ENCODE measurements around the gene STK17B. TPM values are rescaled to one million over a fixed set of nuclear protein-coding genes. Genes with fewer than 3 reads are reported as not detected.
A peak's percentile ranks its signal among the peaks of the same experiment; 100 is the strongest.

The STK17B gene
- polyA plus RNA-seq = 10 to 100 TPM in 1 of 3 donors, 1 to 10 TPM in 2; 2.7 to 18.9 (median 8.7) TPM

GRCh38 chr2:196171248-196171871, at the start of gene STK17B:
Gene STK17B, minus strand, starts transcription at chr2:196171578. Its CDS starts 8,195 bp downstream, at chr2:196163383.
- 1% methylated on average over 55 to 72 of the region's 72 CpGs for WGBS, 3 donors
- peak within 1 kb of the TSS; percentile 41 for H3K27ac ChIP-seq (ENCODE audit: low read depth, low read length)

GRCh38 chr2:196220671-196221070, 49.3 kb upstream of the STK17B start:
- no peak overlapping the region for H3K27ac ChIP-seq (ENCODE audit: low read depth, low read length)
- WGBS, 3 donors = 77 to 83% (median 82%) methylated on average over 4 of the region's 4 CpGs

- 31 to 57% (median 45%) methylated on average over 3 of the region's 3 CpGs for WGBS, 3 donors
- no peak overlapping the region for H3K27ac ChIP-seq (ENCODE audit: low read depth, low read length)
Observed at GRCh38 chr2:196219671-196220070, 48.3 kb upstream of the STK17B start.

- no peak overlapping the region for H3K27ac ChIP-seq (ENCODE audit: low read depth, low read length)
- WGBS, 3 donors = 85 to 88% (median 87%) methylated on average over 1 of the region's 1 CpG
Observed at GRCh38 chr2:196218106-196218505, 46.7 kb upstream of the STK17B start.

- H3K27ac ChIP-seq (ENCODE audit: low read depth, low read length) = no peak overlapping the region
- WGBS, 3 donors = 80 to 91% (median 87%) methylated on average over 4 of the region's 4 CpGs
Observed at GRCh38 chr2:196217116-196217515, 45.7 kb upstream of the STK17B start.

GRCh38 chr2:196215376-196215775, 44.0 kb upstream of the STK17B start:
- WGBS, 3 donors = 86 to 94% (median 93%) methylated on average over 6 of the region's 6 CpGs
- no peak overlapping the region for H3K27ac ChIP-seq (ENCODE audit: low read depth, low read length)

- H3K27ac ChIP-seq (ENCODE audit: low read depth, low read length) = no peak overlapping the region
Observed at GRCh38 chr2:196214156-196214555, 42.8 kb upstream of the STK17B start.

- H3K27ac ChIP-seq (ENCODE audit: low read depth, low read length) = no peak overlapping the region
- WGBS, 3 donors = 69 to 82% (median 79%) methylated on average over 3 of the region's 3 CpGs
Observed at GRCh38 chr2:196213252-196213980, 42.0 kb upstream of the STK17B start.

- no peak overlapping the region for H3K27ac ChIP-seq (ENCODE audit: low read depth, low read length)
- 69 to 72% (median 71%) methylated on average over 1 of the region's 1 CpG for WGBS, 3 donors
Observed at GRCh38 chr2:196208915-196209314, 37.5 kb upstream of the STK17B start.

GRCh38 chr2:196206804-196207203, 35.4 kb upstream of the STK17B start:
- no peak overlapping the region for H3K27ac ChIP-seq (ENCODE audit: low read depth, low read length)
- 70 to 88% (median 79%) methylated on average over 1 of the region's 1 CpG for WGBS, 3 donors

GRCh38 chr2:196205881-196206435, 34.6 kb upstream of the STK17B start:
- no peak overlapping the region for H3K27ac ChIP-seq (ENCODE audit: low read depth, low read length)

GRCh38 chr2:196205011-196205766, 33.8 kb upstream of the STK17B start:
- 66 to 79% (median 75%) methylated on average over 5 of the region's 5 CpGs for WGBS, 3 donors
- H3K27ac ChIP-seq (ENCODE audit: low read depth, low read length) = no peak overlapping the region

GRCh38 chr2:196201229-196202009, 30.0 kb upstream of the STK17B start:
- H3K27ac ChIP-seq (ENCODE audit: low read depth, low read length) = no peak overlapping the region
- 65 to 74% (median 72%) methylated on average over 5 of the region's 5 CpGs for WGBS, 3 donors

- no peak overlapping the region for H3K27ac ChIP-seq (ENCODE audit: low read depth, low read length)
- WGBS, 3 donors = 83 to 95% (median 94%) methylated on average over 2 of the region's 2 CpGs
Observed at GRCh38 chr2:196200557-196200956, 29.2 kb upstream of the STK17B start.

GRCh38 chr2:196195758-196196157, 24.4 kb upstream of the STK17B start:
- no peak overlapping the region for H3K27ac ChIP-seq (ENCODE audit: low read depth, low read length)
- WGBS, 3 donors = 75 to 87% (median 86%) methylated on average over 4 of the region's 4 CpGs

- no peak overlapping the region for H3K27ac ChIP-seq (ENCODE audit: low read depth, low read length)
- WGBS, 3 donors = 48 to 66% (median 50%) methylated on average over 5 of the region's 5 CpGs
Observed at GRCh38 chr2:196195302-196195701, 23.9 kb upstream of the STK17B start.

GRCh38 chr2:196191541-196191940, 20.2 kb upstream of the STK17B start:
- WGBS, 3 donors = 97 to 99% (median 98%) methylated on average over 1 of the region's 1 CpG
- H3K27ac ChIP-seq (ENCODE audit: low read depth, low read length) = no peak overlapping the region

- 49 to 93% (median 89%) methylated on average over 2 of the region's 2 CpGs for WGBS, 3 donors
- H3K27ac ChIP-seq (ENCODE audit: low read depth, low read length) = no peak overlapping the region
Observed at GRCh38 chr2:196187898-196188458, 16.6 kb upstream of the STK17B start.
